Measurements from ENCODE around the gene PCDHGA10. TPM values are rescaled to one million over a fixed set of nuclear protein-coding genes. Genes with fewer than 3 reads are reported as not detected.

The PCDHGA10 gene
- total and polyA plus RNA-seq, 2 of the 8 experiments (the other 6 are each of a cell fraction or from before 2014, with no cell fraction given) = 2.2 to 6.4 TPM

DNA sequence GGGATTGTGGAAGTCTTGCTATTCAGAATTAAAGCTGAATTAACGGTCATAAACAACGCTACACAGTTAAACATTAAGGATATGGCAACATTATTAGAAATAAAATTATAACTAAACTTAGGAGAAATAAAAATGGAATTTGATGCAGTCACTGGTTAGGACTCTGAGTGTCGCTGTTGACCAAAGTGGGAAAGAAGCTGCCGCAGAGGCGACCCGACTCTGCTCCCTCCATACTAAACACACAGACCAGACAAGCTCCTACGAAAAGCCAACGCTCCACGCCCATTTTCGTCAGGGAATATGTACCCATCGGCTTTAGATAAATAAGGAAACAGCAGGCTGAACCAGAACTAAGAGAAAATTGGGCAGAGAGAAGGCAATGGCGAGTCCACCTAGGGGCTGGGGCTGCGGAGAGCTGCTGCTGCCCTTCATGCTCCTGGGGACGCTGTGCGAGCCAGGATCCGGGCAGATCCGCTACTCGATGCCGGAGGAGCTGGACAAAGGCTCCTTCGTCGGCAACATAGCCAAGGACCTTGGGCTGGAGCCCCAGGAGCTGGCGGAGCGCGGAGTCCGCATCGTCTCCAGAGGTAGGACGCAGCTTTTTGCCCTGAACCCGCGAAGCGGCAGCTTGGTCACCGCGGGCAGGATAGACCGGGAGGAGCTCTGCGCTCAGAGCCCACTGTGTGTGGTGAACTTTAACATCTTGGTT is 48.7 kb upstream of the PCDHGA10 start, which contains the start of gene PCDHGA5:
Gene PCDHGA5, plus strand, starts transcription at position 211 of the 709 bp plus-strand sequence. Its CDS starts 169 bp downstream, at position 380.
- Histone ChIP-seq H3K27ac (ENCODE audit: low read depth, low read length) (no peak within 1 kb of the TSS), H2BK20ac (ENCODE audit: low read length) (no peak within 1 kb of the TSS), H3K27me3 (replicated peaks in 1 of 4; ENCODE audit: control insufficient read depth in 3 of 4, extremely low read depth in 1 of 4, insufficient read depth in 3 of 4, low read length in 3 of 4) (no peaks in the 10 kb centered on the region), H3K23me2 (ENCODE audit: low read depth, low read length) (no peaks in the 10 kb centered on the region), H2BK12ac (ENCODE audit: low read depth, low read length) (no peak within 1 kb of the TSS), H4K91ac (replicated peaks; ENCODE audit: insufficient read length, low read length) (no peak within 1 kb of the TSS), H3K4me1 (replicated peaks in 1 of 4; ENCODE audit: control insufficient read depth in 3 of 4, insufficient read depth in 4 of 4, low read length in 3 of 4) (peaks cover 0 to 3% (median under 1%) of the 10 kb centered on the region in 4 experiments; a peak in 1 of 7 replicates), H3K79me2 (ENCODE audit: control insufficient read depth in 1 of 2, insufficient read depth in 2 of 2, low read length in 2 of 2) (no peaks in the 10 kb centered on the region), H3K23ac (ENCODE audit: insufficient read length) (no peak within 1 kb of the TSS), H3K4me2 (ENCODE audit: insufficient read depth in 1 of 2, low read depth in 2 of 2, low read length in 2 of 2) (no peak within 1 kb of the TSS), H2BK15ac (ENCODE audit: low read length) (no peak within 1 kb of the TSS; the same call in 1 of the 2 replicates), H2BK5ac (ENCODE audit: low read depth, low read length) (no peak within 1 kb of the TSS), H2AFZ (ENCODE audit: low read length) (no peak within 1 kb of the TSS), H3K14ac (ENCODE audit: insufficient read length) (no peak within 1 kb of the TSS), H3K79me1 (ENCODE audit: low read depth, low read length) (no peaks in the 10 kb centered on the region), H3K36me3 (ENCODE audit: control insufficient read depth in 2 of 4, insufficient read depth in 4 of 4, low read length in 3 of 4) (peaks cover 0 to 8% (median 3%) of the 10 kb centered on the region in 4 experiments; a peak in 3 of 8 replicates), H3K9me3 (ENCODE audit: insufficient read depth in 2 of 2, low read depth in 1 of 2, low read length in 1 of 2) (peaks cover 43 to 51% of the 10 kb centered on the region in 2 experiments), H3K9ac (replicated peaks in 1 of 4; ENCODE audit: extremely low read depth in 1 of 4, low read depth in 3 of 4, low read length in 3 of 4) (no peak within 1 kb of the TSS), H4K20me1 (replicated peaks in 1 of 2; ENCODE audit: control insufficient read depth in 1 of 2, insufficient read depth in 2 of 2, low read length in 2 of 2) (no peaks in the 10 kb centered on the region), H4K5ac (ENCODE audit: insufficient read length, low read depth, low read length) (no peak within 1 kb of the TSS), H3K4me3 (ENCODE audit: extremely low read depth in 1 of 4, insufficient read depth in 2 of 4, low read depth in 3 of 4, low read length in 4 of 4) (peak within 1 kb of the TSS in 1 of 4 experiments; percentile 40; a peak in 1 of 8 replicates), H3K56ac (replicated peaks; ENCODE audit: insufficient read length, low read depth, low read length) (no peak within 1 kb of the TSS), H2BK120ac (replicated peaks; ENCODE audit: low read depth, low read length) (no peak within 1 kb of the TSS), H2AK5ac (ENCODE audit: low read depth, low read length) (no peak within 1 kb of the TSS), H4K8ac (ENCODE audit: extremely low read depth, insufficient read depth, low read length) (no peak within 1 kb of the TSS), H3K18ac (ENCODE audit: extremely low read depth, low read length) (no peak within 1 kb of the TSS), H3K4ac (replicated peaks; ENCODE audit: insufficient read length, low read depth, low read length) (no peak within 1 kb of the TSS)
- TF ChIP-seq RAD21 (IDR thresholded peaks at IDR 0.05 in 1 of 2, conservative IDR thresholded peaks at IDR 0.05 in 1 of 2; ENCODE audit: low read depth in 2 of 2, low read length in 2 of 2) (0 out of 4 replicates have a peak, but pooled peaks of 1 of the 2 experiments have one; percentile 1), FOSL1 (IDR thresholded peaks at IDR 0.05; ENCODE audit: insufficient read depth, low read depth, low read length) (no peak)
- ChIA-PET POLR2A (ENCODE audit: partially characterized antibody) (interaction anchor here (1.1 to 1.6 kb wide), 2 partner anchors 151 to 197 kb away, joined by 3 read pairs; no protein-coding TSS in a partner anchor), CTCF (ENCODE audit: partially characterized antibody) (interaction anchor here (0.7 to 2.3 kb wide), 23 partner anchors 9 to 203 kb away, joined by 3 to 18 read pairs (median 4); partner anchors contain the start of genes PCDHB14, PCDHB15, PCDHGA10 and PCDHGA11)
- no peak for FAIRE-seq
- WGBS, 2 experiments (ENCODE audit: extremely low coverage in 1 of 2, insufficient coverage in 1 of 2, insufficient read length in 1 of 2, insufficient replicate concordance in 2 of 2, low coverage in 1 of 2, low lambda C conversion rate in 2 of 2, missing lambda C conversion rate in 1 of 2) = 94% methylated on average over 30 of the region's 34 CpGs; no CpG with 5 or more reads in 1 of the 2 experiments
- DNase-seq (ENCODE audit: low read depth in 1 of 2, low spot score in 2 of 2) = no peak
